Lung (tissue), 12 donors: ENCODE results near the gene ANO1. TPM values are rescaled to one million over a fixed set of nuclear protein-coding genes. Genes with fewer than 3 reads are reported as not detected.

Experiments used
- ATAC-seq: fragments of 200-7000 bp; cut with Tn5 transposase; one replicate; pipeline ENCODE4 v1.9.1; 2020; ENCODE audit warnings: moderate number of reproducible peaks; ENCODE audit not compliant: insufficient read depth, low FRiP score
- DNase-seq, 3 donors: peaks; one replicate each; pipeline ENCODE4 v3.0.0-alpha.2; 2013 to 2017
- H3K27ac ChIP-seq, 2 donors: one replicate each; pipeline ENCODE4 v1.5.1; 2013; ENCODE audit warnings: mild to moderate bottlenecking in 2 of 2, moderate library complexity in 2 of 2, control low read depth in 1 of 2, inconsistent platforms in 1 of 2, low read depth in 1 of 2, low read length in 1 of 2
- H3K27me3 ChIP-seq, 3 donors: one replicate each; pipeline ENCODE4 v1.5.1; 2013; ENCODE audit warnings: low read length in 2 of 3; ENCODE audit not compliant: control insufficient read depth in 3 of 3, insufficient read depth in 3 of 3
- H3K36me3 ChIP-seq, 4 donors: one replicate each; pipeline ENCODE4 v1.5.1; 2013; ENCODE audit warnings: low read length in 4 of 4, mild to moderate bottlenecking in 1 of 4, moderate library complexity in 1 of 4; ENCODE audit not compliant: control insufficient read depth in 4 of 4, insufficient read depth in 4 of 4
- H3K4me1 ChIP-seq, 5 donors: one replicate each; pipeline ENCODE4 v1.5.1; 2013; ENCODE audit warnings: low read length in 5 of 5, mild to moderate bottlenecking in 2 of 5, moderate library complexity in 1 of 5; ENCODE audit not compliant: control insufficient read depth in 5 of 5, insufficient read depth in 5 of 5
- H3K4me3 ChIP-seq: one replicate; pipeline ENCODE4 v1.5.1; 2013; ENCODE audit warnings: mild to moderate bottlenecking, control low read depth, moderate library complexity
- H3K9ac ChIP-seq, 2 donors: one replicate each; pipeline ENCODE4 v1.5.1; 2013; ENCODE audit warnings: low read length in 2 of 2, control low read depth in 1 of 2; ENCODE audit not compliant: insufficient read depth in 1 of 2
- H3K9me3 ChIP-seq, 4 donors: one replicate each; pipeline ENCODE4 v1.5.1; 2013; ENCODE audit warnings: low read length in 3 of 4, mild to moderate bottlenecking in 1 of 4, moderate library complexity in 1 of 4; ENCODE audit not compliant: control insufficient read depth in 4 of 4, insufficient read depth in 3 of 4
- CTCF ChIP-seq: IDR thresholded peaks from 2 replicates; pipeline ENCODE4 v1.5.1; 2012; ENCODE audit warnings: mild to moderate bottlenecking; ENCODE audit errors: control extremely low read depth, extremely low read depth
- WGBS, 2 donors: extraction: QIAGEN DNeasy Blood & Tissue Kit; methylation state at CpG; one replicate each; pipeline ENCODE4 v1.1.7; 2013; 5-methylcytosine and 5-hydroxymethylcytosine counted together
- polyA plus RNA-seq, 2 donors: library from polyadenylated mRNA; stranded (reverse); fragments of 200-250 nt; gene quantifications; one replicate each; pipeline ENCODE4 v1.2.1, GENCODE V29; 2013
- total RNA-seq, 2 donors: library from RNA; depleted of rRNA in 1 of 2; stranded (reverse); fragments of >200 nt in 1 of 2; gene quantifications; one replicate each; pipeline ENCODE4 v1.2.1, GENCODE V29; 2014 to 2021
- donor health status: control.
- donor health status: control.
- donor health status: Bipolar disorder and iron deficiency.
- donor health status: healthy.
- donor health status: DM: yes; HTN: yes; CAD: no.

ANO1 gene
- total and polyA plus RNA-seq, 4 donors = 1.2 to 10.8 (median 5.5) TPM

GRCh38 chr11:70184396-70184795, 106.3 kb downstream of the ANO1 start:
- no peak for ATAC-seq
- H3K27me3 ChIP-seq = no peaks in the 10 kb centered on the region
- 73 to 79% methylated on average over 9 of the region's 9 CpGs for WGBS, 2 donors
- DNase-seq = no peak
- H3K27ac ChIP-seq = no peak overlapping the region
- no peak for TF ChIP-seq CTCF
- no peaks in the 10 kb centered on the region for H3K4me1 ChIP-seq
- H3K9me3 ChIP-seq = no peaks in the 10 kb centered on the region
- no peak overlapping the region for H3K4me3 ChIP-seq
- no peak overlapping the region for H3K9ac ChIP-seq
- no peaks in the 10 kb centered on the region for H3K36me3 ChIP-seq

GRCh38 chr11:70185348-70186055, 107.4 kb downstream of the ANO1 start:
- H3K9ac ChIP-seq = no peak overlapping the region
- 86 to 92% methylated on average over 28 of the region's 28 CpGs for WGBS, 2 donors
- H3K4me1 ChIP-seq = no peaks in the 10 kb centered on the region
- no peak for TF ChIP-seq CTCF
- no peaks in the 10 kb centered on the region for H3K9me3 ChIP-seq
- peaks cover 0 to 4% (median 0%) of the 10 kb centered on the region in 4 donors for H3K36me3 ChIP-seq
- no peak overlapping the region for H3K27ac ChIP-seq
- DNase-seq = no peak
- no peak overlapping the region for H3K4me3 ChIP-seq
- no peaks in the 10 kb centered on the region for H3K27me3 ChIP-seq
- ATAC-seq = no peak

- Histone ChIP-seq H3K36me3 (peaks cover 0 to 4% (median 0%) of the 10 kb centered on the region in 4 donors), H3K9me3 (no peaks in the 10 kb centered on the region), H3K27me3 (no peaks in the 10 kb centered on the region), H3K27ac (no peak overlapping the region), H3K4me1 (no peaks in the 10 kb centered on the region), H3K4me3 (no peak overlapping the region), H3K9ac (no peak overlapping the region)
- whole genome bisulfite sequencing, 2 donors = 92 to 96% methylated on average over 6 of the region's 6 CpGs
- DNase-seq (no peak), ATAC-seq (no peak)
- no peak for TF ChIP-seq CTCF
These were observed 108.3 kb downstream of the ANO1 start for GRCh38 chr11:70186420-70186819.

- Histone ChIP-seq H3K9ac (no peak overlapping the region), H3K4me1 (no peaks in the 10 kb centered on the region), H3K27me3 (no peaks in the 10 kb centered on the region), H3K4me3 (no peak overlapping the region), H3K36me3 (peaks cover 0 to 4% (median 0%) of the 10 kb centered on the region in 4 donors), H3K27ac (no peak overlapping the region), H3K9me3 (no peaks in the 10 kb centered on the region)
- 83 to 93% methylated on average over 10 of the region's 10 CpGs for WGBS, 2 donors
- no peak for ATAC-seq
- DNase-seq = no peak
- no peak for TF ChIP-seq CTCF
These were observed 108.8 kb downstream of the ANO1 start for GRCh38 chr11:70186936-70187335.
